Upper lobe of left lung (tissue), 4 donors: ENCODE measurements around the gene HOXB7.

Experiments used
- EP300 ChIP-seq, 4 donors: sonication (generic); formaldehyde crosslinking; IDR thresholded peaks; one replicate each; pipeline ENCODE4 v1.5.1; 2017; ENCODE audit warnings: antibody characterized with exemption in 4 of 4, control low read depth in 2 of 4
- POLR2A ChIP-seq, 4 donors: fragments of 450-650 bp; IDR thresholded peaks; one replicate each; pipeline ENCODE4 v1.5.1; 2016 to 2017; ENCODE audit warnings: antibody characterized with exemption in 4 of 4, mild to moderate bottlenecking in 2 of 4
- TF ChIP-seq, protein P1 (sequence below), 6 experiments: fragments of 450-650 bp in 4 of 6; fragments of 200-600 bp in 2 of 6; sonication (generic) in 2 of 6; IDR thresholded peaks; one replicate each; pipeline ENCODE4 v1.5.1; 2016 to 2019; ENCODE audit warnings: antibody characterized with exemption in 6 of 6

DNA sequence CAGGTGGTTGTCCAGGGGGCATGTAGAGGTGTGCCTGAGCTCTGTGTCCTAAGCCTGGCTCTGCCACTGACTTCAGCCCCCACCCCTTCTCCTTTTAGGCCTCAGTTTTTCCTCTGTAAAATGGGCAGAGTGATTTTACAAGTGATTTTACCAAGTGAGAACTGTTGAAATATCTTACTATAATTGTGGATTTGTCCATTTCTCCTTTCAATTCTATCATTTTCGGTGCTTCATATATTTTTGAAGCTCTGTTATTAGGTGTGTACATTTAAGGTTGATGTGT, 37.1 kb upstream of the HOXB7 start:
- TF ChIP-seq, protein P1, sequence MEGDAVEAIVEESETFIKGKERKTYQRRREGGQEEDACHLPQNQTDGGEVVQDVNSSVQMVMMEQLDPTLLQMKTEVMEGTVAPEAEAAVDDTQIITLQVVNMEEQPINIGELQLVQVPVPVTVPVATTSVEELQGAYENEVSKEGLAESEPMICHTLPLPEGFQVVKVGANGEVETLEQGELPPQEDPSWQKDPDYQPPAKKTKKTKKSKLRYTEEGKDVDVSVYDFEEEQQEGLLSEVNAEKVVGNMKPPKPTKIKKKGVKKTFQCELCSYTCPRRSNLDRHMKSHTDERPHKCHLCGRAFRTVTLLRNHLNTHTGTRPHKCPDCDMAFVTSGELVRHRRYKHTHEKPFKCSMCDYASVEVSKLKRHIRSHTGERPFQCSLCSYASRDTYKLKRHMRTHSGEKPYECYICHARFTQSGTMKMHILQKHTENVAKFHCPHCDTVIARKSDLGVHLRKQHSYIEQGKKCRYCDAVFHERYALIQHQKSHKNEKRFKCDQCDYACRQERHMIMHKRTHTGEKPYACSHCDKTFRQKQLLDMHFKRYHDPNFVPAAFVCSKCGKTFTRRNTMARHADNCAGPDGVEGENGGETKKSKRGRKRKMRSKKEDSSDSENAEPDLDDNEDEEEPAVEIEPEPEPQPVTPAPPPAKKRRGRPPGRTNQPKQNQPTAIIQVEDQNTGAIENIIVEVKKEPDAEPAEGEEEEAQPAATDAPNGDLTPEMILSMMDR (IDR thresholded peaks at IDR 0.05): no peak
- TF ChIP-seq POLR2A (IDR thresholded peaks at IDR 0.05) (no peak), EP300 (IDR thresholded peaks at IDR 0.05) (no peak)
